Measurements from ENCODE around the gene PDE6A.
A peak's percentile ranks its signal among the peaks of the same experiment; 100 is the strongest.

Gene PDE6A

GRCh38 chr5:149854866-149855265 lies 89.7 kb downstream of the PDE6A start:
- Histone ChIP-seq H2BK15ac (ENCODE audit: low read depth, poor library complexity, severe bottlenecking) (no peak overlapping the region), H3K14ac (ENCODE audit: low read length in 2 of 2) (no peak overlapping the region), H2AFZ (ENCODE audit: low read depth, low read length) (no peak overlapping the region), H4K91ac (ENCODE audit: low read length) (no peak overlapping the region), H3K4me2 (ENCODE audit: low read length, poor library complexity, severe bottlenecking) (no peak overlapping the region), H2AK5ac (ENCODE audit: low read length, severe bottlenecking) (no peak overlapping the region), H3K9me3 (ENCODE audit: control insufficient read depth, low read length) (no peaks in the 10 kb centered on the region), H3K4me3 (ENCODE audit: insufficient read depth in 1 of 2, low read depth in 1 of 2, low read length in 2 of 2) (no peak overlapping the region), H4K8ac (ENCODE audit: low read length) (no peak overlapping the region), H3K4ac (ENCODE audit: low read depth in 1 of 2, low read length in 2 of 2) (no peak overlapping the region), H3K18ac (ENCODE audit: low read depth in 1 of 2, low read length in 2 of 2) (no peak overlapping the region), H2BK120ac (ENCODE audit: low read depth, low read length) (no peak overlapping the region), H3K27me3 (ENCODE audit: control insufficient read depth in 1 of 2, insufficient read depth in 1 of 2, low read length in 2 of 2) (no peaks in the 10 kb centered on the region), H3K79me1 (replicated peaks; ENCODE audit: low read length, poor library complexity, severe bottlenecking) (no peaks in the 10 kb centered on the region), H3K36me3 (ENCODE audit: control insufficient read depth in 1 of 2, insufficient read depth in 2 of 2, low read depth in 1 of 2, low read length in 2 of 2) (no peaks in the 10 kb centered on the region), H3K9ac (ENCODE audit: low read length) (no peak overlapping the region), H2BK12ac (ENCODE audit: low read length in 2 of 2) (no peak overlapping the region), H3K23ac (ENCODE audit: low read length in 2 of 2) (no peak overlapping the region), H3K4me1 (ENCODE audit: control insufficient read depth, insufficient read depth, low read depth, low read length) (peaks cover 6% of the 10 kb centered on the region), H2BK5ac (ENCODE audit: low read depth, low read length, poor library complexity, severe bottlenecking) (no peak overlapping the region), H3K27ac (ENCODE audit: low read length, poor library complexity, severe bottlenecking) (no peak overlapping the region)
- no peak for DNase-seq
- 89% methylated on average over 3 of the region's 3 CpGs for WGBS

GRCh38 chr5:149853701-149854100 lies 90.9 kb downstream of the PDE6A start:
- Histone ChIP-seq H4K8ac (ENCODE audit: low read length) (no peak overlapping the region), H2BK5ac (ENCODE audit: low read depth, low read length, poor library complexity, severe bottlenecking) (no peak overlapping the region), H2BK12ac (ENCODE audit: low read length in 2 of 2) (no peak overlapping the region), H3K79me1 (replicated peaks; ENCODE audit: low read length, poor library complexity, severe bottlenecking) (no peaks in the 10 kb centered on the region), H3K4me3 (ENCODE audit: insufficient read depth in 1 of 2, low read depth in 1 of 2, low read length in 2 of 2) (no peak overlapping the region), H3K27me3 (ENCODE audit: control insufficient read depth in 1 of 2, insufficient read depth in 1 of 2, low read length in 2 of 2) (no peaks in the 10 kb centered on the region), H2BK15ac (ENCODE audit: low read depth, poor library complexity, severe bottlenecking) (no peak overlapping the region), H4K91ac (ENCODE audit: low read length) (no peak overlapping the region), H3K14ac (ENCODE audit: low read length in 2 of 2) (no peak overlapping the region), H3K9me3 (ENCODE audit: control insufficient read depth, low read length) (no peaks in the 10 kb centered on the region), H2AK5ac (ENCODE audit: low read length, severe bottlenecking) (no peak overlapping the region), H3K9ac (ENCODE audit: low read length) (no peak overlapping the region), H3K4me1 (ENCODE audit: control insufficient read depth, insufficient read depth, low read depth, low read length) (peaks cover 2% of the 10 kb centered on the region), H2AFZ (ENCODE audit: low read depth, low read length) (no peak overlapping the region), H3K23ac (ENCODE audit: low read length in 2 of 2) (no peak overlapping the region), H2BK120ac (ENCODE audit: low read depth, low read length) (no peak overlapping the region), H3K4ac (ENCODE audit: low read depth in 1 of 2, low read length in 2 of 2) (no peak overlapping the region), H3K27ac (ENCODE audit: low read length, poor library complexity, severe bottlenecking) (no peak overlapping the region), H3K18ac (ENCODE audit: low read depth in 1 of 2, low read length in 2 of 2) (no peak overlapping the region), H3K4me2 (ENCODE audit: low read length, poor library complexity, severe bottlenecking) (no peak overlapping the region), H3K36me3 (ENCODE audit: control insufficient read depth in 1 of 2, insufficient read depth in 2 of 2, low read depth in 1 of 2, low read length in 2 of 2) (peaks cover 0 to under 1% of the 10 kb centered on the region in 2 experiments)
- no peak for DNase-seq
- 87% methylated on average over 3 of the region's 3 CpGs for WGBS

DNA sequence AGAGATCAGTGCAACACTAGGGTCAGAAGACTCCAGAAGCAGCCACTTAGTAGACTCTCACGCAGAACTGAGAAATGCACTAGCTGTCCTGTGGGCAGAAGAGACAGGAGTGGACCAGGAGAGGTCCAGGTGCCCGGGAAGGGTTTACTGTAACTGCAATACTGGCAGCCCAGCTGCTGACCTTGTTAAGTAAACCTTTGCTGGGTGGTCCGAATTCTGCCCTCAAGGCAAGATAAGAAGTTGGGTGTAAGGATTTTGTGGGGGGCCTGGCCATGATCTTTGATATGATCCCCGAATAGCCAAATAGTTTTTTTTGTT lies 91.3 kb downstream of the PDE6A start:
- Histone ChIP-seq H3K79me1 (replicated peaks; ENCODE audit: low read length, poor library complexity, severe bottlenecking) (no peaks in the 10 kb centered on the region), H2AFZ (ENCODE audit: low read depth, low read length) (peak overlapping the region; percentile 31), H3K4me3 (ENCODE audit: insufficient read depth in 1 of 2, low read depth in 1 of 2, low read length in 2 of 2) (no peak overlapping the region), H2AK5ac (ENCODE audit: low read length, severe bottlenecking) (no peak overlapping the region), H3K9me3 (ENCODE audit: control insufficient read depth, low read length) (no peaks in the 10 kb centered on the region), H3K4me1 (ENCODE audit: control insufficient read depth, insufficient read depth, low read depth, low read length) (peaks cover 2% of the 10 kb centered on the region), H3K23ac (ENCODE audit: low read length in 2 of 2) (no peak overlapping the region), H2BK120ac (ENCODE audit: low read depth, low read length) (no peak overlapping the region), H3K4me2 (ENCODE audit: low read length, poor library complexity, severe bottlenecking) (no peak overlapping the region), H3K9ac (ENCODE audit: low read length) (no peak overlapping the region), H3K27me3 (ENCODE audit: control insufficient read depth in 1 of 2, insufficient read depth in 1 of 2, low read length in 2 of 2) (no peaks in the 10 kb centered on the region), H2BK15ac (ENCODE audit: low read depth, poor library complexity, severe bottlenecking) (no peak overlapping the region), H3K27ac (ENCODE audit: low read length, poor library complexity, severe bottlenecking) (no peak overlapping the region), H2BK5ac (ENCODE audit: low read depth, low read length, poor library complexity, severe bottlenecking) (no peak overlapping the region), H3K14ac (ENCODE audit: low read length in 2 of 2) (no peak overlapping the region), H3K4ac (ENCODE audit: low read depth in 1 of 2, low read length in 2 of 2) (no peak overlapping the region), H3K36me3 (ENCODE audit: control insufficient read depth in 1 of 2, insufficient read depth in 2 of 2, low read depth in 1 of 2, low read length in 2 of 2) (peaks cover 0 to 5% of the 10 kb centered on the region in 2 experiments), H3K18ac (ENCODE audit: low read depth in 1 of 2, low read length in 2 of 2) (no peak overlapping the region), H2BK12ac (ENCODE audit: low read length in 2 of 2) (no peak overlapping the region), H4K8ac (ENCODE audit: low read length) (no peak overlapping the region), H4K91ac (ENCODE audit: low read length) (no peak overlapping the region)
- no peak for DNase-seq
- 63% methylated on average over 3 of the region's 4 CpGs for WGBS

DNA sequence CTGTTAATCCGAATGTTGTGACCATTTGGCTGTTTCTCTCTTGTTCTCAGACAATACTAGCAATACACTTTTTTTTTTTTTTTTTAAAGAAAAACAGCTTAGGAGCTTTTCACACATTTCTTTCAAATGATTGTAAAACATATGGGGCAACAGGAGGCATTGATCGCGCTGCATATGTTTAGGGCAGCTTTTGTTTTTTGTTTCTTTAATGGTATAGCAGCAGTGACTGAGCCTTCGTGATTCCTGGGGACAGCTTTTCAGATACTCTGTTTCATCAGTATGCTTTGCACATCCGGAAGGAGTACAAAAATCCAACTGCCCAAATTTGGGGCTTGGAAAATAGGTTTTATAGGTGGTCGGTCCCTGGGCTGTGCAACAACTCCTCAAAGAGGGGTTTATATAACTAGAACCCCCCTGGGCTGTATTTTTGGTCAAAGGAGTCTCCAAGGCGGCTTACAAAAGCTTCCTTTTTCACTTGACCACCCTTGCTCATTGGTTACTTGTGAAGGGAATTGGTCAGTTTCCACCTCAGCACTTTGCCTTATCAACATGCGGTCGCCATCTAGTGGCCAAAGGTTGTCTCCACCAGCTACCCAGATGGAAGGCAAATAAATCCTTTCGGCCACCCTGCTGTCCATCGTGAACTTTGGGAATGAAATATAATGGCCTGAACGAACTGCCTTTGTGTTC lies 91.8 kb downstream of the PDE6A start:
- Histone ChIP-seq H4K8ac (ENCODE audit: low read length) (no peak overlapping the region), H3K27ac (ENCODE audit: low read length, poor library complexity, severe bottlenecking) (no peak overlapping the region), H3K4me2 (ENCODE audit: low read length, poor library complexity, severe bottlenecking) (no peak overlapping the region), H3K9ac (ENCODE audit: low read length) (no peak overlapping the region), H3K23ac (ENCODE audit: low read length in 2 of 2) (no peak overlapping the region), H3K4ac (ENCODE audit: low read depth in 1 of 2, low read length in 2 of 2) (no peak overlapping the region), H2BK5ac (ENCODE audit: low read depth, low read length, poor library complexity, severe bottlenecking) (no peak overlapping the region), H3K9me3 (ENCODE audit: control insufficient read depth, low read length) (no peaks in the 10 kb centered on the region), H3K79me1 (replicated peaks; ENCODE audit: low read length, poor library complexity, severe bottlenecking) (no peaks in the 10 kb centered on the region), H3K14ac (ENCODE audit: low read length in 2 of 2) (no peak overlapping the region), H2BK12ac (ENCODE audit: low read length in 2 of 2) (no peak overlapping the region), H2BK15ac (ENCODE audit: low read depth, poor library complexity, severe bottlenecking) (no peak overlapping the region), H4K91ac (ENCODE audit: low read length) (no peak overlapping the region), H2AFZ (ENCODE audit: low read depth, low read length) (peak overlapping the region; percentile 31), H2AK5ac (ENCODE audit: low read length, severe bottlenecking) (no peak overlapping the region), H3K18ac (ENCODE audit: low read depth in 1 of 2, low read length in 2 of 2) (no peak overlapping the region), H3K4me3 (ENCODE audit: insufficient read depth in 1 of 2, low read depth in 1 of 2, low read length in 2 of 2) (no peak overlapping the region), H3K36me3 (ENCODE audit: control insufficient read depth in 1 of 2, insufficient read depth in 2 of 2, low read depth in 1 of 2, low read length in 2 of 2) (peaks cover 0 to 7% of the 10 kb centered on the region in 2 experiments), H2BK120ac (ENCODE audit: low read depth, low read length) (no peak overlapping the region), H3K4me1 (ENCODE audit: control insufficient read depth, insufficient read depth, low read depth, low read length) (peaks cover 2% of the 10 kb centered on the region), H3K27me3 (ENCODE audit: control insufficient read depth in 1 of 2, insufficient read depth in 1 of 2, low read length in 2 of 2) (no peaks in the 10 kb centered on the region)
- peak; percentile 72 for DNase-seq
- WGBS, result 53% methylated on average over 12 of the region's 12 CpGs

Data from mesenchymal stem cell (in vitro differentiated cells and primary cell).